ENCODE results near the gene KTI12.

GRCh38 chr1:51989582-51990477 is 43.8 kb downstream of the KTI12 start:
- no peak for TF ChIP-seq POLR2A (IDR thresholded peaks at IDR 0.05; ENCODE audit: low read length)
- TF ChIP-seq RNF2 (IDR thresholded peaks at IDR 0.05; ENCODE audit: borderline replicate concordance, low read depth), result no peak

All from A549 (cell line).